K562 (cell line): ENCODE data around the gene ACP4.

Experiments used
- BDP1 ChIP-seq: IDR thresholded peaks from 3 replicates; pipeline ENCODE4 v1.6.1; 2011; ENCODE audit not compliant: insufficient read length, insufficient read depth
- CTCF ChIP-seq, 3 experiments: IDR thresholded peaks in 2 of 3; conservative IDR thresholded peaks in 1 of 3; 2 replicates each; pipeline ENCODE4 v1.5.1; 2011 to 2012; ENCODE audit warnings: low read length in 3 of 3, mild to moderate bottlenecking in 3 of 3, control low read depth in 2 of 3, improper control_type of control experiment in 1 of 3, inconsistent platforms in 1 of 3, low read depth in 1 of 3, mixed read lengths in 1 of 3, moderate library complexity in 1 of 3; ENCODE audit not compliant: insufficient read depth in 2 of 3
- HOMEZ ChIP-seq: fragments of 250-450 bp; sonication (Bioruptor Pico); IDR thresholded peaks from 2 replicates; pipeline ENCODE4 v1.4.0; 2020; ENCODE audit warnings: mild to moderate bottlenecking, moderate library complexity
- JUND ChIP-seq, 2 experiments: IDR thresholded peaks; 2 replicates in 1 of 2; 3 replicates in 1 of 2; pipeline ENCODE4 v1.6.1; 2011; ENCODE audit warnings: borderline replicate concordance in 2 of 2, low read depth in 2 of 2, low read length in 2 of 2, improper control_type of control experiment in 1 of 2, missing biosample characterization in 1 of 2, missing genetic modification characterization in 1 of 2, missing genetic modification reagents in 1 of 2
- KAT8 ChIP-seq: fragments of 450-650 bp; IDR thresholded peaks from 2 replicates; pipeline ENCODE4 v1.6.1; 2016; ENCODE audit warnings: low read depth, mild to moderate bottlenecking
- POU5F1 ChIP-seq: fragments of 150-350 bp; IDR thresholded peaks from 2 replicates; pipeline ENCODE4 v1.6.1; 2014; ENCODE audit warnings: borderline replicate concordance, low read length, low read depth, mild to moderate bottlenecking; ENCODE audit not compliant: partially characterized antibody
- SMARCA4 ChIP-seq: fragments of 450-650 bp; IDR thresholded peaks from 2 replicates; pipeline ENCODE4 v1.6.1; 2016
- USF1 ChIP-seq: sonication (generic); formaldehyde crosslinking; IDR thresholded peaks from 2 replicates; pipeline ENCODE4 v1.9.0; 2022; ENCODE audit warnings: mild to moderate bottlenecking, missing genetic modification reagents
- ZNF512 ChIP-seq: IDR thresholded peaks from 2 replicates; pipeline ENCODE4 v1.6.1; 2016; ENCODE audit warnings: missing genetic modification characterization, missing compliant biosample characterization

- no peak for TF ChIP-seq SMARCA4
- TF ChIP-seq HOMEZ (CRISPR knock-in tag): no peak
- no peak for TF ChIP-seq KAT8
- no peak for TF ChIP-seq CTCF (IDR thresholded peaks at IDR 0.05 in 2 of 3, conservative IDR thresholded peaks at IDR 0.05 in 1 of 3; ENCODE audit: insufficient read depth in 2 of 3, low read depth in 1 of 3, low read length in 3 of 3)
- no peak for TF ChIP-seq JUND (IDR thresholded peaks at IDR 0.05; ENCODE audit: borderline replicate concordance, low read depth, low read length)
- no peak for TF ChIP-seq JUND (tag; IDR thresholded peaks at IDR 0.05; ENCODE audit: borderline replicate concordance, low read depth, low read length)
- no peak for TF ChIP-seq BDP1
- TF ChIP-seq USF1 (CRISPR knock-in tag): no peak
- TF ChIP-seq POU5F1: no peak
- no peak for TF ChIP-seq ZNF512 (tag)
These were observed 21.9 kb upstream of the ACP4 start for GRCh38 chr19:50768277-50768676.
